ENCODE measurements around the gene TTL. TPM values are rescaled to one million over a fixed set of nuclear protein-coding genes. Genes with fewer than 3 reads are reported as not detected.
"Not testable (repeated sequence)": the region's sequence is repeated elsewhere in the genome, so short reads cannot be mapped to it uniquely, and the experiment has no call there.

The TTL gene
- total and polyA plus RNA-seq, 2 experiments from 2014 or later, result 26.3 to 29.7 TPM

DNA sequence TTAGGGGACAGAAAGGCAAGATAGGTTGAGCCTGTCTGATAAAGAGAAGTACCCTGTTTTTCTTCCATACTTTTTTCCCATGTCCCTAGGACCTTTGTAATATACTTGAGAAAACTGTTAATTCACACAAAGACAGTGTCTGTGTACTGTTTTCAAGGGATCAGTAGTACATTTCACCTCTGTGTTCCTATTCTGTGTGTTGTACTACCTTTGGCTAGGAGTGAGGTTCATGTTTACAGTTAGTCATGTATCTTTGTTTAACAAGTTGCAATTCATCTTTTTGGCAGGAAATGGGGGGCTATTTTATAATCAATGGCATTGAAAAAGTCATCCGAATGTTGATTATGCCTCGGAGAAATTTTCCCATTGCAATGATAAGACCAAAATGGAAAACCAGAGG lies 67.0 kb downstream of the TTL start:
- Histone ChIP-seq H3K4me1 (ENCODE audit: low read depth) (no peaks in the 10 kb centered on the region), H3K27me3 (no peaks in the 10 kb centered on the region), H3K9me3 (ENCODE audit: low read depth) (no peaks in the 10 kb centered on the region), H3K27ac (no peak overlapping the region), H3K36me3 (peaks cover 54% of the 10 kb centered on the region), H3K4me3 (no peak overlapping the region)
- no peak for DNase-seq (ENCODE audit: low read depth in 1 of 2, low spot score in 1 of 2)
- TF ChIP-seq, protein P1, sequence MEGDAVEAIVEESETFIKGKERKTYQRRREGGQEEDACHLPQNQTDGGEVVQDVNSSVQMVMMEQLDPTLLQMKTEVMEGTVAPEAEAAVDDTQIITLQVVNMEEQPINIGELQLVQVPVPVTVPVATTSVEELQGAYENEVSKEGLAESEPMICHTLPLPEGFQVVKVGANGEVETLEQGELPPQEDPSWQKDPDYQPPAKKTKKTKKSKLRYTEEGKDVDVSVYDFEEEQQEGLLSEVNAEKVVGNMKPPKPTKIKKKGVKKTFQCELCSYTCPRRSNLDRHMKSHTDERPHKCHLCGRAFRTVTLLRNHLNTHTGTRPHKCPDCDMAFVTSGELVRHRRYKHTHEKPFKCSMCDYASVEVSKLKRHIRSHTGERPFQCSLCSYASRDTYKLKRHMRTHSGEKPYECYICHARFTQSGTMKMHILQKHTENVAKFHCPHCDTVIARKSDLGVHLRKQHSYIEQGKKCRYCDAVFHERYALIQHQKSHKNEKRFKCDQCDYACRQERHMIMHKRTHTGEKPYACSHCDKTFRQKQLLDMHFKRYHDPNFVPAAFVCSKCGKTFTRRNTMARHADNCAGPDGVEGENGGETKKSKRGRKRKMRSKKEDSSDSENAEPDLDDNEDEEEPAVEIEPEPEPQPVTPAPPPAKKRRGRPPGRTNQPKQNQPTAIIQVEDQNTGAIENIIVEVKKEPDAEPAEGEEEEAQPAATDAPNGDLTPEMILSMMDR (IDR thresholded peaks at IDR 0.05; ENCODE audit: low read depth, low read length), result no peak

DNA sequence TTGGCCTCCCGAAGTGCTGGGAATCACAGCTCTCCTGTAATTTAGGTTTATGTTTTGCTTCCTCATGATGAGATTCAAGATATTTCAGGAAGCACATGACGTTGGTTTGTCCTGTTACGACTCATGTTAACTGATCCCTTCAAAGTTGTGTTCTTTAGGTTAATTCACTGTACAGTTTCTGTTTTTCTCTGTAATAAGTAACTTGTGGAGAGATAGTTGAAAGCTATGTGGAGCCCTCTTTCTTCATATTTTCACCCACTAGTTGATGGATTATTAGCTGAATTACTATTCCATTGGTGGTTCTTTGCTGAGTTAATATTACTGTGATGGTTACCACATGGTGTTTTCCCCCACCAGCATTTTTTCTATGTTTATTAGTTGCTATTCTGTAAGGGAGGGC lies 84.1 kb downstream of the TTL start:
- Histone ChIP-seq H3K27ac (no peak overlapping the region), H3K4me3 (no peak overlapping the region), H3K36me3 (peaks cover 31% of the 10 kb centered on the region), H3K9me3 (ENCODE audit: low read depth) (no peaks in the 10 kb centered on the region), H3K27me3 (no peaks in the 10 kb centered on the region), H3K4me1 (ENCODE audit: low read depth) (no peaks in the 10 kb centered on the region)
- DNase-seq (ENCODE audit: low read depth in 1 of 2, low spot score in 1 of 2), result no peak
- TF ChIP-seq, protein P1 (IDR thresholded peaks at IDR 0.05; ENCODE audit: low read depth, low read length), result no peak

DNA sequence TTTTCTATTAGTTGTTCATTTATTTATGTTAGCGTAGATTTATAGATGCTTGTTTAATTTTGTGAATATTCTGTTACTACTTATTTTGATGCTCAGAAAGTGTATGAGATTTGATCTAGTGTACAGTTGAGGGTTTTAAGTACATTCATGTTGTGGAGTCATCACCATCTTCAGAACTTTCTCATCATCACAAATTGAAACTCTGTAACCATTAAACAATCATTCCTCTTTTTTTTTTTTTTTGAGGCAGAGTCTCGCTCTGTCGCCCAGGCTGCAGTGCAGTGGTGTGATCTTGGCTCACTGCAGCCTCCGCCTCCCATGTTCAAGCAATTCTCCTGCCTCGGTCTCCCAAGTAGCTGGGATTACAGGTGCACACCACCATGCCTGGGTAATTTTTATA lies 84.6 kb downstream of the TTL start:
- not testable (repeated sequence) for DNase-seq (ENCODE audit: low read depth in 1 of 2, low spot score in 1 of 2); H3K27ac ChIP-seq; H3K9me3 ChIP-seq (ENCODE audit: low read depth); H3K4me3 ChIP-seq; H3K27me3 ChIP-seq; H3K4me1 ChIP-seq (ENCODE audit: low read depth)
- H3K36me3 ChIP-seq, result peaks cover 31% of the 10 kb centered on the region

DNA sequence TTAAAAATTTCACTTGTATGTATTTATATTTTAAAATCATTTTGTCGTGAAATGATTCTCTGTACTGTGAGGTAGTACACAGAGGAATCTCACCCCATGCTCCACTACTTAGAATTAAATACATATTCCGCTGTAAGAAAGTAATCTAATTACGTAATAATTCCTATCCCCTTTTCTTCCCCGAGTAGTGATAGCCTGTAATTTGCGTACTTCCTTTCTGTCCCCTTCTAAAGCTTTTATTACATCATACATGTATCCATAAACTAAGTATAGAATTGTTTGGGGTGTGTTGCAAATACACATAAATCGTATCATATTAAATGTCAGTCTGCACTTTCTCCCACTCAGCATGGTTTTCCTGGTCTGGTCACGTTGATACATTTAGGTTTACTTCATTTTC lies 90.0 kb downstream of the TTL start:
- Histone ChIP-seq H3K4me1 (ENCODE audit: low read depth) (no peaks in the 10 kb centered on the region), H3K27ac (no peak overlapping the region), H3K27me3 (no peaks in the 10 kb centered on the region), H3K4me3 (no peak overlapping the region), H3K36me3 (peaks cover 61% of the 10 kb centered on the region), H3K9me3 (ENCODE audit: low read depth) (no peaks in the 10 kb centered on the region)
- TF ChIP-seq, protein P1 (IDR thresholded peaks at IDR 0.05; ENCODE audit: low read depth, low read length), result no peak
- no peak for DNase-seq (ENCODE audit: low read depth in 1 of 2, low spot score in 1 of 2)

DNA sequence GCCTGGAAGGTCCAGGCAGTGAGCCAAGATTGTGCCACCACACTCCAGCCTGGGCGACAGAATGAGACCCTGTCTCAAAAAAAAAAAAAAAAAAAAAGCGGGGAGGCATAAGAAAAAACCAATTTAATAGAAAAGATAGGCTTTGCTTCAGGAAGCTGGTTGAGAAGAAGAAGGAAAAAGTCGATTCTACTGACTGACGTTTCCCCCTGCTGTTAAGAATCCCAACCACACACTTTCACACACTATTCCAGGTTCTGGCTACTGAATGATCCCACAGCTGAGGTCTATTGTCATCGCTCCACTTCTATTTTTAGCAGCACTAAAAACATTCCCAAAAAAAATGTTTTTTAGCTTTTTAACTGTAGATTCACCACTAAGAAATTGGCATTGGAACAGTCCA lies 95.8 kb downstream of the TTL start:
- H3K4me1 ChIP-seq (ENCODE audit: low read depth), result no peaks in the 10 kb centered on the region
- peak; percentile 28 to 40 for DNase-seq (ENCODE audit: low read depth in 1 of 2, low spot score in 1 of 2)
- TF ChIP-seq, protein P1 (IDR thresholded peaks at IDR 0.05; ENCODE audit: low read depth, low read length), result peak; percentile 26
- no peaks in the 10 kb centered on the region for H3K27me3 ChIP-seq
- H3K9me3 ChIP-seq (ENCODE audit: low read depth), result no peaks in the 10 kb centered on the region
- peaks cover 35% of the 10 kb centered on the region for H3K36me3 ChIP-seq
- H3K27ac ChIP-seq, result no peak overlapping the region
- H3K4me3 ChIP-seq, result no peak overlapping the region

DNA sequence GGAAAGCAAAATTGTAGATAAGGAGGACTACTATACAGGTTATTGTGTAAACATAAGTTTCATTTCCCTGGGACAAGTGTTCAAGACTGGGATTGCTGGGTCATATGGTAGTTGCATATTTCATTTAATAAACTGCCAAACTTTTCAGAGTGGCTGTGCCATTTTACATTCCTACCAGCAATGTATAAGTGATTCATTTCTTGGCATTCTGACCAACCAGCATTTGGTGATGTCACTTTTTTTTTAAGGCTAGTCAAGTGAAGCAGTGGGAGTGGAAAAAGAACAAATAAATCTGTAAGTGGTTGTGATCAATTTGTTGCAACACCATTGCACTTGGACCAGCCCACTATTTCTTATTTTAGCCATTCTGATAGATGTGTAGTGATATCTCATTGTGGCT lies 97.3 kb downstream of the TTL start:
- H3K9me3 ChIP-seq (ENCODE audit: low read depth), result no peaks in the 10 kb centered on the region
- TF ChIP-seq, protein P1 (IDR thresholded peaks at IDR 0.05; ENCODE audit: low read depth, low read length), result no peak
- no peaks in the 10 kb centered on the region for H3K27me3 ChIP-seq
- no peak overlapping the region for H3K27ac ChIP-seq
- H3K36me3 ChIP-seq, result peaks cover 20% of the 10 kb centered on the region
- H3K4me3 ChIP-seq, result no peak overlapping the region
- peaks cover 3% of the 10 kb centered on the region for H3K4me1 ChIP-seq (ENCODE audit: low read depth)
- DNase-seq (ENCODE audit: low read depth in 1 of 2, low spot score in 1 of 2), result peak in 1 of 2 donors; percentile 86

All from cardiac muscle cell (in vitro differentiated cells and primary cell).